Measurements from ENCODE around the gene MYORG.

The MYORG gene

DNA sequence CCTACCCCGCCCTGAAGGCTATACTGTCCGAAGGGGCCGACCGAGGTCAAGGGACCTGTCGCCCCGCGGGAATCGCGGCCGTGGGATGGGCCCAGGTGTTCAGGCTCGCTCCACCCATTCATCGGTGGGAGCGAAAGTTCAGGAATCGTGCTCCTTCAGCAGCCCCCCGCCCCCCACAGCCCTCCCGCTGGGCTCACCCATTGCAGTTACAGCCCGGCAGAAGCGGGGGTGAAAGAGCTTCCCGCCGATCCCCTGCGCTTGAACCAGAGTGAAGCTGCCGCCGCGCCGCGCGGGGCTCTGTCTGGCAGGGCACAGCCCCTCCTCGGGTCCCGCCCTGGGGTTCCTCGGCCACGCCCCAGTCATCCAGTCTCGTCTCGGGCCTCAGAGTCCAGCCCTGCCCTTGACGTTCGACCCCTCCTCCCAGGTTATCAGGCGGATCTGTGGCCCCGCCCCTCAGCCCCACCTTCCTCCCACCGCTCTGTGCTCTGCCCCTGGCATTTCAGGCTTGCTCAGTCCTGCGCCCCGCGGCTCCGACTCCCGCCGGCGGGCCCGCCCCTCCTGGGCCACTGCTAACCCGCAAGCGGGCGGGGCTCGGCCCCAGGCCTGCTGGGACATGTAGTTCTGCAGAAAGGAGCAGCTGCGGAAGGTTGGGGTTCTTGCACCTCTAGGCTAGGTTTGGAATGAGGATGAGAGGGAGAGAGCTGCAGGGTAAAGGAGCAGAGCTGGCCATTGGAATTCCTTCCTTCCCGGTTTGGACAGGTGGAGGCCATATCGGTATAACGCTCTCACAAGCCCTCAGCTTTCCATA, at the start of gene MYORG:
Gene MYORG (minus strand): TSS at position 303 of the 808 bp plus-strand sequence. CDS start 3,955 bp downstream, outside the sequence.
- TF ChIP-seq, protein P1, sequence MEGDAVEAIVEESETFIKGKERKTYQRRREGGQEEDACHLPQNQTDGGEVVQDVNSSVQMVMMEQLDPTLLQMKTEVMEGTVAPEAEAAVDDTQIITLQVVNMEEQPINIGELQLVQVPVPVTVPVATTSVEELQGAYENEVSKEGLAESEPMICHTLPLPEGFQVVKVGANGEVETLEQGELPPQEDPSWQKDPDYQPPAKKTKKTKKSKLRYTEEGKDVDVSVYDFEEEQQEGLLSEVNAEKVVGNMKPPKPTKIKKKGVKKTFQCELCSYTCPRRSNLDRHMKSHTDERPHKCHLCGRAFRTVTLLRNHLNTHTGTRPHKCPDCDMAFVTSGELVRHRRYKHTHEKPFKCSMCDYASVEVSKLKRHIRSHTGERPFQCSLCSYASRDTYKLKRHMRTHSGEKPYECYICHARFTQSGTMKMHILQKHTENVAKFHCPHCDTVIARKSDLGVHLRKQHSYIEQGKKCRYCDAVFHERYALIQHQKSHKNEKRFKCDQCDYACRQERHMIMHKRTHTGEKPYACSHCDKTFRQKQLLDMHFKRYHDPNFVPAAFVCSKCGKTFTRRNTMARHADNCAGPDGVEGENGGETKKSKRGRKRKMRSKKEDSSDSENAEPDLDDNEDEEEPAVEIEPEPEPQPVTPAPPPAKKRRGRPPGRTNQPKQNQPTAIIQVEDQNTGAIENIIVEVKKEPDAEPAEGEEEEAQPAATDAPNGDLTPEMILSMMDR (IDR thresholded peaks at IDR 0.05; ENCODE audit: low read depth, low read length): no peak
- H3K4me3 ChIP-seq (replicated peaks in 1 of 2; ENCODE audit: low read depth in 2 of 2, low read length in 2 of 2): peak within 1 kb of the TSS; percentile 73 to 81
- peak; percentile 84 to 87 for DNase-seq (ENCODE audit: low read depth in 2 of 2)

DNA sequence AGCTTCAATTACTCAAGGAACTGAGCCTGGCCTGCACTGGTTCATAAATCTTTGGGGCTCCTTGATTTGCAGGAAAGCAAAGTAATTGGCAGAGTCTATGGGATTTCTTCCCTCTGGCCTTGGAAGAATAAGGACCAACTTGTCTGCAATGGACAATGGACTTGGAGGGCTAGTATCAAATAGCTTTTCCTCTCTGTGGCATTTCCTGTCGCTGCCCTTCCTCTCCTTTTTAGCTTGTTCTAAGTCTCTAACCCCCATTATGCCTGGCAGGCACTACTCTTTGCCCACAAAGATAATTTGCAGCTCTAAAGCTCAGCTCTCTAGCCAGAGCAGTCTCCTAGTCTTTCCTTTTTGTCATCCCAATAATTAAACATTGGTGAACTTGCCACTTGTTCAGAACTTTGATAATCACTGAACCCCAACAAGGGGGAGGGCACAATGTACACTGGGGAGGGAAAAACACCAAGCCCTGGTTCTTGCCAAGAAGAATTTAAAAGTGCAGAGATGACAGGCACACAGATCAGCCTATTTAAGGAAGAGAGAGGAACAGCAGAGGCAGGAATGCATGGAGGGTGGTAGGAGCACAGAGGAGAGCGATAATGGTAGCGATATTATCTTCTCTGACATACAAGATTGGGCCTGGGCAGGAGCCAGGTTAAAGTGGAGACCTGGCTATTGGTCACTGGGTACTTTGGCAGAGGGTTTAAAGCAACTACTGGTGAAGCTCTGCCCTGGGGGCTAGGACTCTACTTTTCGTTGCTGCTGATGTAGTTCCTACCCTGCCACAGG, 43.2 kb upstream of the MYORG start:
- DNase-seq (ENCODE audit: low read depth in 2 of 2): no peak
- H3K4me3 ChIP-seq (replicated peaks in 1 of 2; ENCODE audit: low read depth in 2 of 2, low read length in 2 of 2): no peak overlapping the region
- TF ChIP-seq, protein P1 (IDR thresholded peaks at IDR 0.05; ENCODE audit: low read depth, low read length): no peak

DNA sequence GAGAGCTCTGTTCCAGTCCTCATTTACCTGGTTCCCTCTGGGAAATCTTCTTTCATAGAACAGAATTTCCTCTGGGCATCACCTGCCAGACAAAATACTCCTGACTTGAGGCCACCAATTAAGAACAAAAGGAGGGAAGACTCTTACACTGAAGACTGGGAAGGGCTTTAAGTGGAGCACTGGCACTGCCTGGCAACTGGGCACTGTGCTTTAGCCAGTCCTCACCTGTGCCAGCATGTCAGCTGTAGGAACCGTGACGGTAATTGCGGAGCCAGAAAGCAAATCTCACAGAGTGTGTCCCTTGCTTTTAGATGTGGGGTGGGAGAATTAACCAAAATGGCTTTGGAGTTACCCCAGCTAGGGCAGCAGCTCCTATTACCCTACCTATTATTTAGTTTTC, 41.0 kb upstream of the MYORG start:
- no peak overlapping the region for H3K4me3 ChIP-seq (replicated peaks in 1 of 2; ENCODE audit: low read depth in 2 of 2, low read length in 2 of 2)
- TF ChIP-seq, protein P1 (IDR thresholded peaks at IDR 0.05; ENCODE audit: low read depth, low read length): no peak
- no peak for DNase-seq (ENCODE audit: low read depth in 2 of 2)

DNA sequence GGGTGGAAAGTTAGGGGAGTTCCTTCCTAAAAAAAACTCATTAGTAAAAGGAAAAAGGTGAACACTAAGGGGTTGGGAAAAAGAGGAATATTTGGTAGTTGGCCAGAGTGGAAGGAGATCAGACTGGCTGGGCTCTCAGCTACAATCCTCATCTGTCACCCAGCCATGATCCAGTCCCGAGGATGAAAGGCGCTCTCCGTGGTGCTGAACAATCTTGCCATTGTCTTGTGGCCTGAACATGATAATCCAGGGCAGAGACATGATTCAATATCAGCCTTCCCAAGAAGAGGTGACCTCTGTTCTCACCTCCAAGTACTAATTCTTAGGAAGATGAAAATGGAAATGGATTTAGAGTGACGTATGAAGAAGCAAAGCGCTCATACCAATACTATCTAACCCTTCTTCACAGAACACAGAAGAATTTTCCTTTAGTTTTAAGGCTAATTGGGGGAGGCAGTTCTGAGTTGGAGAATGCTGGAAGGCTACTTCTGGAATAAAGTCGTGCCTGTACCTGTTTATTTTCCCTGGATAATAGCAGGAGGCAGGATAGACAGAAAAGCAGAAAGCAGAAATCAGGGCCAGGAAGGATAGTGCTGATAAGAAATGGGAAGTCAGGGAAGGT, 36.6 kb upstream of the MYORG start:
- DNase-seq (ENCODE audit: low read depth in 2 of 2): peak; percentile 57 to 62
- no peak overlapping the region for H3K4me3 ChIP-seq (replicated peaks in 1 of 2; ENCODE audit: low read depth in 2 of 2, low read length in 2 of 2)
- TF ChIP-seq, protein P1 (IDR thresholded peaks at IDR 0.05; ENCODE audit: low read depth, low read length): no peak

DNA sequence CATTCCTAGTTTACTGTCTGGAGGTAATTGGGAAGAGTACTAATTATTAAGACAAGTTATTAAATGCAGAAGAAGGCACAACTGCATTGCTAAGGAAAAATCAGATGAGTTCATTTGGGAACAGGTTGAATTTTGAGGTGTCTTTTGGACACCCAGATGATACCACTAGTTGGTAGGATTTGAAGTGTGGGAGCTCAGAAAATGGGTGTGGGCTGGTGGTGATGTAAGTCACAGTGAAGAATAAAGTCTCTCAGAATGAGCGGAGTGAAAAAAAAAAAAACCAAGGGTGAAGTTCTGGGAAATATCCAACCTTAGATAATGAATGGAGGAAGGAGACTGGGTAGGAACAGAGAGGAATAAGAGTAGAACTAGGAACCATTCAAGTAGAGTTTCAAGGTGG, 35.6 kb upstream of the MYORG start:
- no peak for DNase-seq (ENCODE audit: low read depth in 2 of 2)
- H3K4me3 ChIP-seq (replicated peaks in 1 of 2; ENCODE audit: low read depth in 2 of 2, low read length in 2 of 2): no peak overlapping the region
- TF ChIP-seq, protein P1 (IDR thresholded peaks at IDR 0.05; ENCODE audit: low read depth, low read length): no peak

DNA sequence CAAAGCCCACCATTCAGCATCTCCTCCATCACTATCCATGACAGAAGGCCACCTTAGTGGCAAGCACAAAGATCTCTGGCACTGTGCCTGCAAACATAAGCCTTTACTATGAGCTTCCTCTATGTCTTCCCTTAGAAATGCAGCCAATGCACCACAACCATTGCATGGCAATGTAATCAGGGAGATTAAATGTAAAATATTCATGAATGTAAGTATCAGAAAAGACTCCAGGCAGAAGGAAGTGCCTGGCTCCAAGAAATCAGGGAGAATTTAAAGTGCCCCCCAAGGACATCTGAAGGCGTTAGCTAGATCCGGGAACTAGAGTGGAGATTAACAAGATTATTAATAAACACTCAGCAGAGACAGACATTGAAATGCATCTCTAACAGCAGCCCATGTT, 32.5 kb upstream of the MYORG start:
- DNase-seq (ENCODE audit: low read depth in 2 of 2): no peak
- H3K4me3 ChIP-seq (replicated peaks in 1 of 2; ENCODE audit: low read depth in 2 of 2, low read length in 2 of 2): no peak overlapping the region
- TF ChIP-seq, protein P1 (IDR thresholded peaks at IDR 0.05; ENCODE audit: low read depth, low read length): no peak
